C4-2B (cell line): ENCODE measurements around the gene HCAR3.
"Not testable (repeated sequence)": the region's sequence is repeated elsewhere in the genome, so short reads cannot be mapped to it uniquely, and the experiment has no call there.

ENCODE experiments used
- ZFX ChIP-seq: fragments of 450-650 bp; IDR thresholded peaks from 2 replicates; pipeline ENCODE4 v1.6.1; 2017
- TF ChIP-seq, protein P1 (sequence below): fragments of 450-650 bp; conservative IDR thresholded peaks from 2 replicates; pipeline ENCODE4 v1.5.1; 2017; ENCODE audit warnings: mild to moderate bottlenecking

DNA sequence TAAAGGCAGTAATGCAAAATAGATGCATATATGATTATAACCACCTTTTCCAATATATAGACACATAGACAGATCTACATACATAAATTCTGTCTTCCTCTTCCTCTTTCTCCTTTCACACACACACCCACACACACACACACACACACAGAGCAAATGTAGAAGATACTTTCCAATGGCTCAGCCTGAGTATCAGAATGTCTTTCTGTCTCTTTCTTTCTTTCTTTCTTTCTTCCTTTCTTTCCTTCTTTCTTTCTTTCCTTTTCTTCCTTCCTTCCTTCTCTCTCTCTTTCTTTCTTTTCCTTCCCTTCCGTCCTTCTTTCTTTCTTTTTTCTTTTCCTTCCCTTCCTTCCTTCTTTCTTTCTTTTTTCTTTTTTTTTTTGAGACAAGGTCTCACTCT, 5.3 kb downstream of the HCAR3 start:
- TF ChIP-seq, protein P1, sequence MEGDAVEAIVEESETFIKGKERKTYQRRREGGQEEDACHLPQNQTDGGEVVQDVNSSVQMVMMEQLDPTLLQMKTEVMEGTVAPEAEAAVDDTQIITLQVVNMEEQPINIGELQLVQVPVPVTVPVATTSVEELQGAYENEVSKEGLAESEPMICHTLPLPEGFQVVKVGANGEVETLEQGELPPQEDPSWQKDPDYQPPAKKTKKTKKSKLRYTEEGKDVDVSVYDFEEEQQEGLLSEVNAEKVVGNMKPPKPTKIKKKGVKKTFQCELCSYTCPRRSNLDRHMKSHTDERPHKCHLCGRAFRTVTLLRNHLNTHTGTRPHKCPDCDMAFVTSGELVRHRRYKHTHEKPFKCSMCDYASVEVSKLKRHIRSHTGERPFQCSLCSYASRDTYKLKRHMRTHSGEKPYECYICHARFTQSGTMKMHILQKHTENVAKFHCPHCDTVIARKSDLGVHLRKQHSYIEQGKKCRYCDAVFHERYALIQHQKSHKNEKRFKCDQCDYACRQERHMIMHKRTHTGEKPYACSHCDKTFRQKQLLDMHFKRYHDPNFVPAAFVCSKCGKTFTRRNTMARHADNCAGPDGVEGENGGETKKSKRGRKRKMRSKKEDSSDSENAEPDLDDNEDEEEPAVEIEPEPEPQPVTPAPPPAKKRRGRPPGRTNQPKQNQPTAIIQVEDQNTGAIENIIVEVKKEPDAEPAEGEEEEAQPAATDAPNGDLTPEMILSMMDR = not testable (repeated sequence)
- TF ChIP-seq ZFX = not testable (repeated sequence)
